Activated CD4-positive, alpha-beta T cell treated with anti-CD3 and anti-CD28 coated beads, Interleukin-2, amount 10 ng/mL, durations not matched to agents 24 days and 14 days (primary cell): ENCODE measurements around the gene ZC3H11A. TPM values are rescaled to one million over a fixed set of nuclear protein-coding genes. Genes with fewer than 3 reads are reported as not detected.
A peak's percentile ranks its signal among the peaks of the same experiment; 100 is the strongest.
"Not testable (repeated sequence)": the region's sequence is repeated elsewhere in the genome, so short reads cannot be mapped to it uniquely, and the experiment has no call there.

Source experiments
- DNase-seq: peaks from one replicate; pipeline ENCODE4 v3.0.0; 2022
- H3K27ac Mint-ChIP-seq: one replicate; pipeline ENCODE4 v1.8.0; 2022; ENCODE audit warnings: mild to moderate bottlenecking, mixed read lengths
- H3K27me3 Mint-ChIP-seq: one replicate; pipeline ENCODE4 v1.8.0; 2022; ENCODE audit warnings: mixed read lengths
- H3K36me3 Mint-ChIP-seq: one replicate; pipeline ENCODE4 v1.8.0; 2022; ENCODE audit warnings: low read depth, mild to moderate bottlenecking, mixed read lengths
- H3K4me1 Mint-ChIP-seq: one replicate; pipeline ENCODE4 v1.8.0; 2021; ENCODE audit warnings: mixed read lengths
- H3K4me3 Mint-ChIP-seq: one replicate; pipeline ENCODE4 v1.8.0; 2022; ENCODE audit warnings: mild to moderate bottlenecking, moderate library complexity, mixed read lengths
- H3K9me3 Mint-ChIP-seq: one replicate; pipeline ENCODE4 v1.8.0; 2021; ENCODE audit warnings: mixed read lengths
- intact Hi-C: fragments of 100-400 bp; cut with micrococcal nuclease; formaldehyde crosslinking; loops from one replicate; pipeline ENCODE4 v1.15.1; 2023
- total RNA-seq: library from RNA; stranded (reverse); gene quantifications from 2 replicates; pipeline ENCODE4 v1.2.3, GENCODE V29; 2022

Gene ZC3H11A
- total RNA-seq, 1 donor from 2014 or later = 83.9 TPM

DNA sequence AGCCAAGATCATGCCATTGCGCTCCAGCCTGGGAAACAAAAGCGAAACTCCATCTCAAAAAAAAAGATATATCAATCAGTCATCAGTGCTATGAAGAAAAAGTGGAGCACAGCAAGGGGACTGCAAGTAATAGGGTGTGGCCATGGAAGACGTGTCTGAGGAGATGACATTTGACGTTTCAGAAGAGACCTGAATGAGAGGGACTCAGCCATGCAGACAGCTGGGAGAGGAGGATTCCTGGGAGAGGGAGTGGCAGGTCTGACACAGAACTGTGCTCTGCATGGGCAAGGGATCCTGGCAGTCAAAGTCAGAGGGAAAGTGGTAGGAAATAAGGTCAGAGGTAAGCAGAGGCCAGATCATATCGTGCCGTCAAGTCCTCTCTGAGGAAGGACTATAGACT lies 27.2 kb upstream of the ZC3H11A start:
- intact Hi-C loops = loop anchor here (10.0 kb wide), 1 partner anchor 493 kb away; no protein-coding TSS in a partner anchor
- Mint-ChIP-seq H3K4me1 (peaks cover 40% of the 10 kb centered on the region), H3K4me3 (peak overlapping the region; percentile 3), H3K27ac (peak overlapping the region; percentile 34), H3K36me3 (peaks cover 48% of the 10 kb centered on the region), H3K27me3 (no peaks in the 10 kb centered on the region), H3K9me3 (no peaks in the 10 kb centered on the region)
- no peak for DNase-seq

DNA sequence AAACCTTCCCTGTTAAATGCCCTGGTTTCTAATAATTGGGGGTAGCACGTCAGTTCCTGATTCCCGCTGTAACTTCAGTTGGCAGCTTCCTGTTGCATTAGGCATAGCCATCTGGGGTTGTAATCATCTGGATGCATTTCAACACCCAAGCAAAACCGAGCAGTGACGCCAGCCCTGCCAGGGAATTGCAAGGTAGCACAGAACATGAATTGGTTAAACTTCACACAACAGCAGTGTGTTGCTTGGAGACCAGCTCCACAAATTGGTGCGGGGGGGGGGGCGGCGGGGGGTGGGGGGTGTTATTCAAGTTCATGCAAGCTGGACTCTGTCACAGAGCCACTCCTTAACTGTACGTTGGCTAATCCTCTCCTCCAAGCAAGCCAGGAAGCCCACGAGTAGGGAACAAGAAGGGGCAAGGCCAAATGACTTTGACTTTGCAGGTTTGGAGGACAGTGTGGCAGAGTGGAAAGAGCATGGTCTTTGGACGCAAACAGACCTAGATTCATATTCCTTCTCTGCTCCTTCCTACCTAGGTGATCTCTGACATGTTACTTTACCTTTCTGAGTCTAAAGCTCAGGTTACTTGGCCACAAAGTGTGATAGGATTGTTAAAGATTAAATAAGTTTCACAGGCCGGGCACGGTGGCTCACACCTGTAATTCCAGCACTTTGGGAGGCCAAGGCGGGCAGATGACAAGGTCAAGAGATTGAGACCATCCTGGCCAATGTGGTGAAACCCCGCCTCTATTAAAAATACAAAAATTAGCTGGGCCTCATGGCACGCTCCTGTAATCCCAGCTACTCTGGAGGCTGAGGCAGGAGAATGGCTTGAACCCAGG lies 25.7 kb upstream of the ZC3H11A start:
- H3K9me3 Mint-ChIP-seq = no peaks in the 10 kb centered on the region
- intact Hi-C loops = loop anchor here (10.0 kb wide), 1 partner anchor 495 kb away; no protein-coding TSS in a partner anchor
- H3K4me3 Mint-ChIP-seq = no peak overlapping the region
- H3K36me3 Mint-ChIP-seq = peaks cover 57% of the 10 kb centered on the region
- H3K27me3 Mint-ChIP-seq = no peaks in the 10 kb centered on the region
- peaks cover 27% of the 10 kb centered on the region for H3K4me1 Mint-ChIP-seq
- peak overlapping the region; percentile 51 for H3K27ac Mint-ChIP-seq
- DNase-seq = no peak

DNA sequence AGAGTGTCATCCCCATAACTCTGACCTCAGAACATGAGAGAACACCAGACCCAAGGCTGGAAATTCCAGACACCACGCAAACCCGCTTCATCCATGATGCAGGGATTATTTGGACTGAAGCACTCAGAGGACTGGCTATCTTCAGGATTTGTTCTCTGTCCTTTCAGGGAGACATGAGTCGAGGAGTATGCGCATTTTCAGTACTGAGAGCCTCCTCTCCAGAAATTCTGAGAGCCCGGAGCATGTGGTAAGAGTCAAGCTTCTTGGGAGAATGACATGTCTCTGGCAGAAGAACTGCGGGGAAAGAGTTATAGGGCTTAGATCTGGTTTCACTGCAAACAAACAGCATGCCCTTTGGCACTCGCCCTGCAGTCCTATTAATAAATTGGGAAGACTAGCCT lies 23.5 kb upstream of the ZC3H11A start:
- no peak overlapping the region for H3K4me3 Mint-ChIP-seq
- H3K36me3 Mint-ChIP-seq = peaks cover 66% of the 10 kb centered on the region
- peaks cover 18% of the 10 kb centered on the region for H3K4me1 Mint-ChIP-seq
- no peak for DNase-seq
- H3K9me3 Mint-ChIP-seq = no peaks in the 10 kb centered on the region
- no peak overlapping the region for H3K27ac Mint-ChIP-seq
- no peaks in the 10 kb centered on the region for H3K27me3 Mint-ChIP-seq
- intact Hi-C loops = no loop called here

DNA sequence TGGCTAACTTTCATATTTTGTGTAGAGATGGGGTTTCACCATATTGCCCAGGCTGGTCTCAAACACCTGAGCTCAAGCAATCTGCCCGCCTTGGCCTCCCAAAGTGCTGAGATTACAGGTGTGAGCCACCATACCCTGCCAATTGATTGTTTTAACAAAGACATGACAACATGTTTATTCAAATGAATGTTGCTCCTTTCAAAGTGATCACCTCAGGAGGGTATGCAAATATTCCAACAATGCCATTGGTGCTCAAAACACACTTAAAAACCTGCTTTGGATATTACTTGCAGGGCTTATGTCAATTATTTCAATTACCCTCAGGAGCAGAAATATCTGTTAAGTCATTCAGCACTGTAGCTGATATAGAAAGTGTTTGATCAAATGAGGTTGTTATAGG lies 22.6 kb upstream of the ZC3H11A start:
- H3K4me3 Mint-ChIP-seq = no peak overlapping the region
- peaks cover 18% of the 10 kb centered on the region for H3K4me1 Mint-ChIP-seq
- peaks cover 65% of the 10 kb centered on the region for H3K36me3 Mint-ChIP-seq
- intact Hi-C loops = no loop called here
- H3K27ac Mint-ChIP-seq = no peak overlapping the region
- no peak for DNase-seq
- no peaks in the 10 kb centered on the region for H3K27me3 Mint-ChIP-seq
- H3K9me3 Mint-ChIP-seq = no peaks in the 10 kb centered on the region

DNA sequence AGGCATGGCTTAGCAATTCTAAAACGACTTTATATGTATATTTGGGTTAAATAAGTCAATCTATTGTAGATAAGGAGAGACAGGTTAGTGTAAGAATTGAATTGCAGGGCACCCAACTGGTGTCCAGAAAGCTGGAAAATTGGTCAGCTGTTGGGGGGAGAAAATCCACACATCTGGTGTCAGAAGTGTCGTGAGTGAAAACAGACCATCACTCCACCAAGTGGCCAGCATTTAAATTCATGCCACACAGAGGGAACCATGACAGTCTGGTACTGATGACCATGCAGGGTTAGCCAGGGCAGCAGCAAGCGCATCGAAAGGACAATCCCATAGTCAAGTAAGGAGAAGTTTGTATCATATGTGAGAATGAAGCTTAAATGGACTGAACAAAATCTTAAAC lies 18.8 kb upstream of the ZC3H11A start:
- Mint-ChIP-seq H3K36me3 (peaks cover 41% of the 10 kb centered on the region), H3K9me3 (no peaks in the 10 kb centered on the region), H3K27ac (peak overlapping the region; percentile 7), H3K4me1 (peaks cover 6% of the 10 kb centered on the region), H3K4me3 (no peak overlapping the region), H3K27me3 (no peaks in the 10 kb centered on the region)
- intact Hi-C loops = no loop called here
- no peak for DNase-seq

DNA sequence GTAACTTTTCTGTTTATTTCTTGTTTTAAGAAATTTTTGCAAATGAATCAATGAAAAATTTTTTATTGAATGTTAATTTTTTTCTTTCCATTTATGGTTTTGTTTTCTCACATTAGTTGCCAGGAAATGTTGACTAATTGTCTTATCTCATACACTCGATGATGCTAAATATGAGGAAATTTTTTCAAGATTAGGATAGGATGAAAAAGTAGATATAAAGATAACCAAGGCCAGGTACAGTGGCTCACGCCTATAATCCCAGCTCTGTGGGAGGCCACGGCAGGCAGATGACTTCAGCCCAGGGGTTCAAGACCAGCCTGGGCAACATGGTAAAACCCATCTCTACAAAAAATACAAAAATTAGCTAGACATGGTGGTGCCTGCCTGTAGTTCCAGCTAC lies 17.8 kb upstream of the ZC3H11A start:
- Mint-ChIP-seq H3K36me3 (peaks cover 32% of the 10 kb centered on the region), H3K27me3 (no peaks in the 10 kb centered on the region), H3K4me3 (no peak overlapping the region), H3K9me3 (no peaks in the 10 kb centered on the region), H3K4me1 (peaks cover 6% of the 10 kb centered on the region), H3K27ac (no peak overlapping the region)
- intact Hi-C loops = no loop called here
- DNase-seq = no peak

DNA sequence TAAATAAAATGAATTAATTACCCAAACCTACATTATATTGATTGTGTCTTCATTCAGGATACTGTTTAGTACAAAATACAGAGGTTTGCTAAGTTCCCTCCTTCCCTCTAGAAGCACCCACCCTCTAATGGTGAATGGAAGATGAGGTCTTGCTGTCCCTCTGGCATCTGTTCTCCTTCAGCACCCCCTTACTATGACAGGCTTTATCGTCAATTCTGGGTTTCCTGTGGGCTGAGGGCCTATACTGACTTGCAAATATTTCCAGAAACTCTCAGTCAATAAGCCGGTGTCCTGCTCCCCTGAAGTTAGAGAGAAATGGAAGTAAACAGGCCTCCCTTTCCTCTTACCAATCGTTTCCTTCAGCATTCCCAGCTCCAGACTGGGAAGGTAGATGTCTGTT lies 17.3 kb upstream of the ZC3H11A start:
- H3K36me3 Mint-ChIP-seq = peaks cover 26% of the 10 kb centered on the region
- intact Hi-C loops = no loop called here
- H3K4me3 Mint-ChIP-seq = no peak overlapping the region
- H3K27ac Mint-ChIP-seq = no peak overlapping the region
- DNase-seq = no peak
- no peaks in the 10 kb centered on the region for H3K27me3 Mint-ChIP-seq
- peaks cover 6% of the 10 kb centered on the region for H3K4me1 Mint-ChIP-seq
- no peaks in the 10 kb centered on the region for H3K9me3 Mint-ChIP-seq

DNA sequence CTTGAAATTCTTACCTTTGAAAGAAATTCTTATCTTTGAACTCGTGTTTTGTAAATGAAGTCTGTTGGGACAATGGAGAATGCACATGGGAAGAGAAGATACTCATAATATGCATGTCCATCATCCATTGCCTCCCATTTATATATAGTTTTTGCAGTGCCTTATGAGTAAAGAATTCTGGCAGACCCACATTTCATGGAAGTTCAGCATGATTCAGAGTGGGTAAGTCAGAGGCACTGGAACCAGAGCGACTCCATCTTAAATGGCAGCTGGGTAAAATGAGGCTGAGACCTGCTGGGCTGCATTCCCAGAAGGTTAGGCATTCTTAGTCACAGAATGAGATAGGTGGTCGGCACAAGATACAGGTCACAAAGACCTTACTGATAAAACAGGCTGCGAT lies 16.6 kb upstream of the ZC3H11A start:
- no peaks in the 10 kb centered on the region for H3K27me3 Mint-ChIP-seq
- no peak overlapping the region for H3K4me3 Mint-ChIP-seq
- H3K36me3 Mint-ChIP-seq = peaks cover 24% of the 10 kb centered on the region
- H3K4me1 Mint-ChIP-seq = peaks cover 6% of the 10 kb centered on the region
- DNase-seq = no peak
- H3K27ac Mint-ChIP-seq = no peak overlapping the region
- intact Hi-C loops = no loop called here
- H3K9me3 Mint-ChIP-seq = no peaks in the 10 kb centered on the region

DNA sequence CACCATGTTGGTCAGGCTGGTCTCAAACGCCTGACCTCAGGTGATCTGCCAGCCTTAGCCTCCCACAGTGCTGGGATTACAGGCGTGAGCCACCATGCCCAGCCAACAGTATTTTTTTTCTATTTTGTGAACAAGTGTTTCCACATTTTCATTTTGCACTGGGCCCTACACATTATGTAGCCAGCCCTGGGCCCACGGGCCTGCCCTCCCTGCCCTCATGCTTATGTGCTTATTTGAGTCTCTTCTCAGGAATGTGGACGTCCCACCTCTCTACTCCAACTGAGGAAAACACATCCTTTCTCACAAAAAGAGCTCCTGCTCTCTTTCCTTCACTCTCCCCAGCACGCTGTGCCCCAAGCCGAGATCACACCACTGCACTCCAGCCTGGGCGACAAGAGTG lies 13.5 kb upstream of the ZC3H11A start:
- intact Hi-C loops = no loop called here
- no peak overlapping the region for H3K27ac Mint-ChIP-seq
- H3K36me3 Mint-ChIP-seq = no peaks in the 10 kb centered on the region
- DNase-seq = no peak
- no peaks in the 10 kb centered on the region for H3K9me3 Mint-ChIP-seq
- H3K4me1 Mint-ChIP-seq = peaks cover 1% of the 10 kb centered on the region
- no peak overlapping the region for H3K4me3 Mint-ChIP-seq
- peaks cover 4% of the 10 kb centered on the region for H3K27me3 Mint-ChIP-seq

DNA sequence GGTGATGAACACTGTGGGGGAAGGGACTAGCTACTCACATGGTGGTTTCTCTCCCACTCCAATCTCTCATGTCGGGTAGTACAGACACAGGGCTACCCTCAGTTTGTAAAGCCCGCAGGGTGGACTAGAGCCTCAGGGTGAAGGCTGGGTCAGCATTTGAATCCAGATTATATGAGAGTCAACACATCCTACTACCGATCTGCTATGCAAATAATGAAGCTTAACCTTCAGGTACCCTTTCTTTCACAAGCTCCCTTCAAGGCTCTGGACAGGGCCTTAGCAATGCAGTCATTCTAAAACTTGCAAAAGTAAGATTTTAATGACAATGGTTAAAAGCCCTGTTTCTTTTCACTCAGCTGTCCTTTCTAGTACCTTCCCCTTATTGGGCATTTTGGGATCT lies 5.5 kb upstream of the ZC3H11A start:
- DNase-seq = no peak
- Mint-ChIP-seq H3K4me3 (no peak overlapping the region), H3K27ac (no peak overlapping the region), H3K27me3 (peaks cover 4% of the 10 kb centered on the region), H3K9me3 (no peaks in the 10 kb centered on the region), H3K36me3 (no peaks in the 10 kb centered on the region), H3K4me1 (peaks cover 3% of the 10 kb centered on the region)
- intact Hi-C loops = loop anchor here (10.0 kb wide), 1 partner anchor 165 kb away; the partner anchor contains the start of gene ATP2B4

DNA sequence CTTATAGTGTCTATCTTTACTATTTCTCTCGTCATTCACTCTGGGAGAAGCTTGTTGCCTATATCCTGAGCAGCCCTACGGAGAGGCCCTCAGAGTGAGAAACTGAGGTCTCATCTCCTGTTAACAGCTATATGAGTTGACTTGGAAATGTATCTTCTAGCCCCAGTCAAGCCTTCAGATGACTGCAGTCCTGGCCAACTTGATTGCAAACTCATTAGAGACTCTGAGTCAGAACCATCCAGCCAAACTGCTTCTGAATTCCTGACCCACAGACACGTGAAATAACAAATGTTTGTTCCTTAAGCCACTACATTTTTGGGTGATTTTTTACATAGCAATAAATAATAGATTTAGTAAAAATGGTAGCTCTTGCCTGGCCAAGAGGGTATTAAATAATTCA lies 3.9 kb upstream of the ZC3H11A start:
- intact Hi-C loops = loop anchor here (10.0 kb wide), 1 partner anchor 167 kb away; the partner anchor contains the start of gene ATP2B4

DNA sequence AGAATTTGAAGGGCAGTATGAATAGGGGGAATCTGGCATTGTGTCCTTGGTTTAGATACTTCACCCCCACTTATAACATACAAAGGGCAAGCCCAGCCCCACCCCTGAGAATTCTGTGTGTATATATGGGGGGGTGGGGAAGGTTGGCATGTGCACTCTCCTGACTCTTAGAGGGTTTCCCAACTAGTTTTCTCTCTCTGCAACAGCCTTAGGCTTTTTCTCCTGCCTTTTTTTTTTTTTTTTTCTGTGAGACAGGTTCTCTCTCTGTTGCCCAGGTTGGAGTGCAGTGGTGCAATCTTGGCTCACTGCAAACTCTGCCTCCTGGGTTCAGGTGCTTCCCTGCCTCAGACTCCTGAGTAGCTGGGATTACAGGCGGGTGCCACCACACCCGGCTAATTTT lies 2.9 kb upstream of the ZC3H11A start:
- Mint-ChIP-seq H3K27me3 (no peaks in the 10 kb centered on the region), H3K4me1 (peaks cover 18% of the 10 kb centered on the region), H3K36me3 (peaks cover 14% of the 10 kb centered on the region), H3K27ac (no peak overlapping the region), H3K9me3 (no peaks in the 10 kb centered on the region), H3K4me3 (no peak overlapping the region)
- no peak for DNase-seq
- intact Hi-C loops = loop anchor here (10.0 kb wide), 1 partner anchor 168 kb away; the partner anchor contains the start of gene ATP2B4

More for the DNA sequence above, 3.9 kb upstream of the ZC3H11A start:
- H3K4me1 Mint-ChIP-seq = peaks cover 11% of the 10 kb centered on the region
- DNase-seq = no peak
- H3K36me3 Mint-ChIP-seq = peaks cover 7% of the 10 kb centered on the region
- H3K27me3 Mint-ChIP-seq = no peaks in the 10 kb centered on the region
- H3K27ac Mint-ChIP-seq = no peak overlapping the region
- H3K9me3 Mint-ChIP-seq = no peaks in the 10 kb centered on the region
- no peak overlapping the region for H3K4me3 Mint-ChIP-seq

DNA sequence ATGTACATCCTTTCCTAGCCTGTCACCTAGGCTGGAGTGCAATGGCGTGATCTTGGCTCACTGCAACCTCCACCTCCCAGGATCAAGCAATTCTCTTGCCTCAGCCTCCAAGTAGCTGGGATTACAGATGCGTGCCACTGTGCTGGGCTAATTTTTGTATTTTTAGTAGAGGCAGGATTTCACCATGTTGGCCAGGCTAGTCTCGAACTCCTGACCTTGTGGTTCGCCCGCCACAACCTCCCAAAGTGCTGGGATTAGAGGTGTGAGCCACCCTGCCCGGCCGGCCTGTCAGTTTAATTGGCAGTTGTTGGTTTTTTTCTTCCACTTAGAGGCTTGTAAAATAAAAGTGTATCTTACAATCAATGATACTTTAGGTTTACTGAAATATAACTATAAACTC lies 1.9 kb upstream of the ZC3H11A start:
- H3K9me3 Mint-ChIP-seq, H3K27ac Mint-ChIP-seq, H3K4me3 Mint-ChIP-seq, DNase-seq, H3K27me3 Mint-ChIP-seq: not testable (repeated sequence)
- Mint-ChIP-seq H3K4me1 (peaks cover 28% of the 10 kb centered on the region), H3K36me3 (peaks cover 24% of the 10 kb centered on the region)
- intact Hi-C loops = loop anchor here (10.0 kb wide), 1 partner anchor 169 kb away; the partner anchor contains the start of gene ATP2B4

DNA sequence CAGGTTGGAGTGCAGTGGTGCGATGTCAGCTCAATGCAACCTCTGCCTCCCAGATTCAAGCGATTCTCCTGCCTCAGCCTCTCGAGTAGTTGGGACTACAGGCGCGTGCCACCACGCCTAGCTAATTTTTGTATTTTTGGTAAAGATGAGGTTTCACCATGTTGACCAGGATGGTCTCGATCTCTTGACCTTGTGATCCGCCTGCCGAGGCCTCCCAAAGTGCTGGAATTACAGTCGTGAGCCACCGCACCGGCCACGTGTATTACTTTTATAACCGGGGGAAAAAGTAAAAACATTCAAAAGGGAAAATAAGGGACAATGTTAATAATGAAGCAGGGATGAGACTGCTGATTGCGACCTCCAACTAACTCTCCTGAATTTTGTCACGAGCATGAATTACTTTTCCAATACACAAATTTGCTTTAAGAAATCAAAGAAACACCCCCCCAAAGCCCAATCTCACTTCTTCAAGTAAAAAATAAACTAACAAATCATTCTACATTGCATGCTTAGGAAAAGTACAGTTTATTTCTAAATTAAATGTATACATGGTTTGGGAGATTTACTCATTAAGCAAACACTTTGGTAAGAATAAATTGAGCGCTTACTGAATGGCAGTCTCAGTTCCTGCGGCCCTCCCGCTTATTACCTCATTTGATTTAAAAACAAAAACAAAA lies 521 bp upstream of the ZC3H11A start:
- DNase-seq = no peak
- no peaks in the 10 kb centered on the region for H3K27me3 Mint-ChIP-seq
- H3K4me3 Mint-ChIP-seq = peak overlapping the region; percentile 95
- intact Hi-C loops = loop anchor here (1.0 to 10.0 kb wide), 6 partner anchors 30 to 283 kb away; partner anchors contain the start of genes ATP2B4, LAX1 and SNRPE
- peak overlapping the region; percentile 97 for H3K27ac Mint-ChIP-seq
- no peaks in the 10 kb centered on the region for H3K9me3 Mint-ChIP-seq
- peaks cover 36% of the 10 kb centered on the region for H3K4me1 Mint-ChIP-seq
- H3K36me3 Mint-ChIP-seq = peaks cover 38% of the 10 kb centered on the region
